ENCODE measurements around the gene RB1.
"Not testable (repeated sequence)": the region's sequence is repeated elsewhere in the genome, so short reads cannot be mapped to it uniquely, and the experiment has no call there.

Gene RB1

GRCh38 chr13:48411147-48411794, 107.7 kb downstream of the RB1 start:
- peak overlapping the region; percentile 65 for H3K9ac ChIP-seq (ENCODE audit: insufficient read length)
- H3K27ac ChIP-seq, result no peak overlapping the region
- H3K36me3 ChIP-seq (ENCODE audit: insufficient read depth, low read length), result peaks cover 10% of the 10 kb centered on the region; the same call in 1 of the 2 replicates
- no peaks in the 10 kb centered on the region for H3K9me3 ChIP-seq (ENCODE audit: low read depth, low read length)
- no peak for DNase-seq (ENCODE audit: low read depth, low spot score)
- TF ChIP-seq FOXP2 (optimal IDR thresholded peaks at IDR 0.05; ENCODE audit: control extremely low read depth, extremely low read length, insufficient read depth), result no peak
- TF ChIP-seq POLR2AphosphoS5 (IDR thresholded peaks at IDR 0.05; ENCODE audit: borderline replicate concordance, low read depth, low read length), result no peak
- no peak for TF ChIP-seq EZH2 (IDR thresholded peaks at IDR 0.05)
- peak overlapping the region; percentile 74 for H3K4me3 ChIP-seq

- TF ChIP-seq EZH2 (IDR thresholded peaks at IDR 0.05), result no peak
- TF ChIP-seq POLR2AphosphoS5 (IDR thresholded peaks at IDR 0.05; ENCODE audit: borderline replicate concordance, low read depth, low read length), result no peak
- no peak for TF ChIP-seq FOXP2 (optimal IDR thresholded peaks at IDR 0.05; ENCODE audit: control extremely low read depth, extremely low read length, insufficient read depth)
- Histone ChIP-seq H3K9ac (ENCODE audit: insufficient read length) (peak overlapping the region; percentile 65), H3K4me3 (peak overlapping the region; percentile 74)
These were observed 108.4 kb downstream of the RB1 start for GRCh38 chr13:48411841-48412531.

GRCh38 chr13:48412881-48413351, 109.4 kb downstream of the RB1 start, which contains the start of gene LPAR6:
Gene LPAR6, minus strand, starts transcription at chr13:48413113. Its CDS starts 690 bp downstream, at chr13:48412423.
- peaks cover 18% of the 10 kb centered on the region; the same call in 1 of the 2 replicates for H3K36me3 ChIP-seq (ENCODE audit: insufficient read depth, low read length)
- H3K9ac ChIP-seq (ENCODE audit: insufficient read length), result peak within 1 kb of the TSS; percentile 65
- H3K9me3 ChIP-seq (ENCODE audit: low read depth, low read length), result no peaks in the 10 kb centered on the region
- H3K27ac ChIP-seq, result peak within 1 kb of the TSS; percentile 16; the same call in 1 of the 2 replicates
- no peak for DNase-seq (ENCODE audit: low read depth, low spot score)
- TF ChIP-seq EZH2 (IDR thresholded peaks at IDR 0.05) (no peak), FOXP2 (optimal IDR thresholded peaks at IDR 0.05; ENCODE audit: control extremely low read depth, extremely low read length, insufficient read depth) (no peak), POLR2AphosphoS5 (IDR thresholded peaks at IDR 0.05; ENCODE audit: borderline replicate concordance, low read depth, low read length) (peak; percentile 40; the same call in 1 of the 2 replicates)
- peak within 1 kb of the TSS; percentile 74 for H3K4me3 ChIP-seq

More at GRCh38 chr13:48411841-48412531, 108.4 kb downstream of the RB1 start:
- Histone ChIP-seq H3K9me3 (ENCODE audit: low read depth, low read length) (no peaks in the 10 kb centered on the region), H3K27ac (peak overlapping the region; percentile 16; the same call in 1 of the 2 replicates), H3K36me3 (ENCODE audit: insufficient read depth, low read length) (peaks cover 14% of the 10 kb centered on the region; the same call in 1 of the 2 replicates)
- no peak for DNase-seq (ENCODE audit: low read depth, low spot score)

- no peak for DNase-seq (ENCODE audit: low read depth, low spot score)
- peaks cover 18% of the 10 kb centered on the region; the same call in 1 of the 2 replicates for H3K36me3 ChIP-seq (ENCODE audit: insufficient read depth, low read length)
- H3K9me3 ChIP-seq (ENCODE audit: low read depth, low read length), result no peaks in the 10 kb centered on the region
- H3K9ac ChIP-seq (ENCODE audit: insufficient read length), result no peak overlapping the region
- no peak overlapping the region for H3K4me3 ChIP-seq
- H3K27ac ChIP-seq, result no peak overlapping the region
- TF ChIP-seq EZH2 (IDR thresholded peaks at IDR 0.05) (no peak), POLR2AphosphoS5 (IDR thresholded peaks at IDR 0.05; ENCODE audit: borderline replicate concordance, low read depth, low read length) (no peak), FOXP2 (optimal IDR thresholded peaks at IDR 0.05; ENCODE audit: control extremely low read depth, extremely low read length, insufficient read depth) (no peak)
These were observed 111.0 kb downstream of the RB1 start for GRCh38 chr13:48414501-48414900.

GRCh38 chr13:48415516-48415915, 112.0 kb downstream of the RB1 start:
- H3K9ac ChIP-seq (ENCODE audit: insufficient read length), result no peak overlapping the region

GRCh38 chr13:48422003-48422402, 118.5 kb downstream of the RB1 start:
- not testable (repeated sequence) for H3K9ac ChIP-seq (ENCODE audit: insufficient read length); H3K36me3 ChIP-seq (ENCODE audit: insufficient read depth, low read length); H3K9me3 ChIP-seq (ENCODE audit: low read depth, low read length); H3K27ac ChIP-seq; H3K4me3 ChIP-seq; DNase-seq (ENCODE audit: low read depth, low spot score)

More at GRCh38 chr13:48415516-48415915, 112.0 kb downstream of the RB1 start:
- no peak for DNase-seq (ENCODE audit: low read depth, low spot score)
- Histone ChIP-seq H3K36me3 (ENCODE audit: insufficient read depth, low read length) (peaks cover 18% of the 10 kb centered on the region; the same call in 1 of the 2 replicates), H3K9me3 (ENCODE audit: low read depth, low read length) (no peaks in the 10 kb centered on the region), H3K27ac (no peak overlapping the region), H3K4me3 (no peak overlapping the region)
- TF ChIP-seq EZH2 (IDR thresholded peaks at IDR 0.05), result no peak
- TF ChIP-seq POLR2AphosphoS5 (IDR thresholded peaks at IDR 0.05; ENCODE audit: borderline replicate concordance, low read depth, low read length), result no peak

GRCh38 chr13:48424212-48424611, 120.7 kb downstream of the RB1 start:
- no peak for TF ChIP-seq FOXP2 (optimal IDR thresholded peaks at IDR 0.05; ENCODE audit: control extremely low read depth, extremely low read length, insufficient read depth)
- no peak for TF ChIP-seq EZH2 (IDR thresholded peaks at IDR 0.05)
- TF ChIP-seq POLR2AphosphoS5 (IDR thresholded peaks at IDR 0.05; ENCODE audit: borderline replicate concordance, low read depth, low read length), result no peak
- no peaks in the 10 kb centered on the region for H3K9me3 ChIP-seq (ENCODE audit: low read depth, low read length)

GRCh38 chr13:48426052-48426451, 122.5 kb downstream of the RB1 start:
- no peaks in the 10 kb centered on the region for H3K36me3 ChIP-seq (ENCODE audit: insufficient read depth, low read length)
- no peak overlapping the region for H3K9ac ChIP-seq (ENCODE audit: insufficient read length)
- H3K9me3 ChIP-seq (ENCODE audit: low read depth, low read length), result no peaks in the 10 kb centered on the region
- H3K4me3 ChIP-seq, result no peak overlapping the region
- no peak for DNase-seq (ENCODE audit: low read depth, low spot score)
- H3K27ac ChIP-seq, result no peak overlapping the region
- TF ChIP-seq FOXP2 (optimal IDR thresholded peaks at IDR 0.05; ENCODE audit: control extremely low read depth, extremely low read length, insufficient read depth) (no peak), POLR2AphosphoS5 (IDR thresholded peaks at IDR 0.05; ENCODE audit: borderline replicate concordance, low read depth, low read length) (no peak), EZH2 (IDR thresholded peaks at IDR 0.05) (no peak)

More at GRCh38 chr13:48424212-48424611, 120.7 kb downstream of the RB1 start:
- no peak overlapping the region for H3K4me3 ChIP-seq
- no peaks in the 10 kb centered on the region for H3K36me3 ChIP-seq (ENCODE audit: insufficient read depth, low read length)
- no peak for DNase-seq (ENCODE audit: low read depth, low spot score)
- H3K27ac ChIP-seq, result no peak overlapping the region
- no peak overlapping the region for H3K9ac ChIP-seq (ENCODE audit: insufficient read length)

- H3K27ac ChIP-seq; H3K36me3 ChIP-seq (ENCODE audit: insufficient read depth, low read length); H3K9ac ChIP-seq (ENCODE audit: insufficient read length); H3K9me3 ChIP-seq (ENCODE audit: low read depth, low read length); H3K4me3 ChIP-seq; DNase-seq (ENCODE audit: low read depth, low spot score): not testable (repeated sequence)
These were observed 123.3 kb downstream of the RB1 start for GRCh38 chr13:48426755-48427298.

Measured in SK-N-MC (cell line).